Body of pancreas (tissue), 4 donors: ENCODE results near the gene SELENOW. TPM values are rescaled to one million over a fixed set of nuclear protein-coding genes. Genes with fewer than 3 reads are reported as not detected.

ENCODE experiments used
- ATAC-seq: fragments of 150-250 bp; one replicate; pipeline ENCODE4 v1.9.1; 2016
- DNase-seq, 4 donors: peaks; one replicate each; pipeline ENCODE4 v3.0.0-alpha.2; 2019
- H3K27ac ChIP-seq, 4 donors: fragments of 200-600 bp; sonication (generic); 1 replicate in 3 of 4; 2 replicates in 1 of 4; pipeline versions ENCODE4 v1.5.1 to v1.6.1; 2016 to 2019; ENCODE audit warnings: mild to moderate bottlenecking in 1 of 4, mixed read lengths in 1 of 4, moderate library complexity in 1 of 4
- H3K27me3 ChIP-seq, 2 donors: fragments of 200-600 bp; sonication (generic); one replicate each; pipeline ENCODE4 v1.6.0; 2016; ENCODE audit warnings: mild to moderate bottlenecking in 1 of 2
- H3K36me3 ChIP-seq, 2 donors: fragments of 200-600 bp; sonication (generic); replicated peaks in 1 of 2; 2 replicates each; pipeline ENCODE4 v1.5.1; 2016; ENCODE audit warnings: low read depth in 2 of 2; ENCODE audit not compliant: insufficient read depth in 1 of 2
- H3K4me1 ChIP-seq: fragments of 200-600 bp; sonication (generic); one replicate; pipeline ENCODE4 v1.6.0; 2016
- H3K4me3 ChIP-seq, 2 donors: fragments of 200-600 bp; sonication (generic); 1 replicate in 1 of 2; 2 replicates in 1 of 2; pipeline ENCODE4 v1.5.1; 2016 to 2019
- H3K9me3 ChIP-seq, 3 donors: fragments of 200-600 bp; sonication (generic); 1 replicate in 2 of 3; 2 replicates in 1 of 3; pipeline ENCODE4 v1.5.1; 2016
- CTCF ChIP-seq, 7 experiments: fragments of 450-650 bp in 4 of 7; fragments of 200-600 bp in 3 of 7; sonication (generic) in 3 of 7; IDR thresholded peaks; one replicate each; pipeline ENCODE4 v1.5.1; 2016 to 2019; ENCODE audit warnings: antibody characterized with exemption in 7 of 7
- POLR2A ChIP-seq, 3 donors: fragments of 450-650 bp; IDR thresholded peaks; one replicate each; pipeline ENCODE4 v1.6.1; 2016; ENCODE audit warnings: antibody characterized with exemption in 3 of 3, mild to moderate bottlenecking in 2 of 3
- whole genome bisulfite sequencing, 2 donors: methylation state at CpG; one replicate each; pipeline ENCODE4 v1.1.5; 2017; 5-methylcytosine and 5-hydroxymethylcytosine counted together
- intact Hi-C: fragments of 100-400 bp; cut with DNase I; formaldehyde crosslinking; loops from one replicate; pipeline ENCODE4 v1.15.1; 2023
- total RNA-seq, 2 donors: library from RNA; depleted of rRNA; stranded (reverse); fragments of >200 nt; gene quantifications; one replicate each; pipeline ENCODE4 v1.1.0, GENCODE V29; 2016

Gene SELENOW
- total RNA-seq, result 100 to 1,000 TPM; 189 to 296 TPM

GRCh38 chr19:47778049-47778953, at the start of gene SELENOW:
SELENOW (plus strand) TSS chr19:47778703; CDS start chr19:47778786, 83 bp downstream.
- WGBS, 2 donors, result 0 to 1% methylated on average over 13 to 65 of the region's 65 CpGs
- DNase-seq (peak; percentile 80 to 85 (median 80)), ATAC-seq (peak; percentile 89)
- Histone ChIP-seq H3K9me3 (no peaks in the 10 kb centered on the region), H3K4me1 (peaks cover 51% of the 10 kb centered on the region), H3K27me3 (no peaks in the 10 kb centered on the region), H3K36me3 (no peaks in the 10 kb centered on the region), H3K27ac (peak within 1 kb of the TSS; percentile 92 to 96 (median 94)), H3K4me3 (peak within 1 kb of the TSS; percentile 77 to 96)
- TF ChIP-seq POLR2A (IDR thresholded peaks at IDR 0.05) (peak; percentile 90 to 96 (median 95)), CTCF (IDR thresholded peaks at IDR 0.05) (peak in 1 of 7 experiments; percentile 1)
- intact Hi-C loops, result no loop called here

- Histone ChIP-seq H3K36me3 (no peaks in the 10 kb centered on the region), H3K4me3 (no peak overlapping the region), H3K27me3 (no peaks in the 10 kb centered on the region), H3K4me1 (peaks cover 32% of the 10 kb centered on the region), H3K27ac (peak overlapping the region; percentile 71 to 84 (median 80)), H3K9me3 (no peaks in the 10 kb centered on the region)
- TF ChIP-seq CTCF (IDR thresholded peaks at IDR 0.05) (no peak), POLR2A (IDR thresholded peaks at IDR 0.05) (peak in 1 of 3 donors; percentile 20)
- ATAC-seq, result peak; percentile 88
- intact Hi-C loops, result no loop called here
- WGBS, 2 donors, result 15 to 32% methylated on average over 9 of the region's 9 CpGs
- DNase-seq, result peak; percentile 80 to 94 (median 88)
These were observed 49.1 kb upstream of the SELENOW start for GRCh38 chr19:47729468-47729798.

GRCh38 chr19:47729799-47730520, 48.5 kb upstream of the SELENOW start:
- TF ChIP-seq POLR2A (IDR thresholded peaks at IDR 0.05) (peak in 1 of 3 donors; percentile 11), CTCF (IDR thresholded peaks at IDR 0.05) (no peak)
- WGBS, 2 donors, result 13 to 30% methylated on average over 24 to 30 of the region's 30 CpGs
- Histone ChIP-seq H3K9me3 (no peaks in the 10 kb centered on the region), H3K27me3 (no peaks in the 10 kb centered on the region), H3K4me1 (peaks cover 32% of the 10 kb centered on the region), H3K36me3 (no peaks in the 10 kb centered on the region), H3K27ac (peak overlapping the region; percentile 71 to 84 (median 82)), H3K4me3 (no peak overlapping the region)
- peak; percentile 89 to 93 (median 92) for DNase-seq
- peak; percentile 87 for ATAC-seq
- intact Hi-C loops, result no loop called here

- Histone ChIP-seq H3K4me1 (peaks cover 32% of the 10 kb centered on the region), H3K27ac (peak overlapping the region; percentile 71 to 84 (median 82)), H3K4me3 (no peak overlapping the region), H3K9me3 (no peaks in the 10 kb centered on the region), H3K27me3 (no peaks in the 10 kb centered on the region), H3K36me3 (no peaks in the 10 kb centered on the region)
- intact Hi-C loops, result no loop called here
- DNase-seq (no peak), ATAC-seq (no peak)
- WGBS, 2 donors, result 78 to 87% methylated on average over 7 to 8 of the region's 8 CpGs
- no peak for TF ChIP-seq POLR2A (IDR thresholded peaks at IDR 0.05)
- no peak for TF ChIP-seq CTCF (IDR thresholded peaks at IDR 0.05)
These were observed 48.0 kb upstream of the SELENOW start for GRCh38 chr19:47730521-47730889.
